ENCODE results near the gene EEFSEC. TPM values are rescaled to one million over a fixed set of nuclear protein-coding genes. Genes with fewer than 3 reads are reported as not detected.

EEFSEC gene
- total and polyA plus RNA-seq, 2 of the 8 experiments (the other 6 are each of a cell fraction or from before 2014, with no cell fraction given) = 13.1 to 19.8 TPM

- no peak overlapping the region for H2BK5ac ChIP-seq (ENCODE audit: low read depth, low read length)
- H3K79me2 ChIP-seq (ENCODE audit: control insufficient read depth in 1 of 2, insufficient read depth in 2 of 2, low read length in 2 of 2) = no peaks in the 10 kb centered on the region
- H2BK15ac ChIP-seq (ENCODE audit: low read length) = peak overlapping the region; percentile 83
- ChIA-PET CTCF (ENCODE audit: partially characterized antibody) (interaction anchor here (0.6 to 12.6 kb wide), 6 partner anchors 11 to 263 kb away, joined by 3 to 144 read pairs (median 6); partner anchors contain the start of gene DNAJB8), POLR2A (ENCODE audit: partially characterized antibody) (no interaction called here)
- FAIRE-seq (no peak), DNase-seq (ENCODE audit: low read depth in 1 of 2, low spot score in 2 of 2) (no peak)
- H4K20me1 ChIP-seq (replicated peaks in 1 of 2; ENCODE audit: control insufficient read depth in 1 of 2, insufficient read depth in 2 of 2, low read length in 2 of 2) = peaks cover 0 to 6% of the 10 kb centered on the region in 2 experiments
- H2AFZ ChIP-seq (ENCODE audit: low read length) = no peak overlapping the region
- H3K4me2 ChIP-seq (ENCODE audit: insufficient read depth in 1 of 2, low read depth in 2 of 2, low read length in 2 of 2) = no peak overlapping the region
- peaks cover 6 to 34% (median 25%) of the 10 kb centered on the region in 4 experiments for H3K4me1 ChIP-seq (replicated peaks in 1 of 4; ENCODE audit: control insufficient read depth in 3 of 4, insufficient read depth in 4 of 4, low read length in 3 of 4)
- no peak overlapping the region for H2BK120ac ChIP-seq (replicated peaks; ENCODE audit: low read depth, low read length)
- H3K4me3 ChIP-seq (ENCODE audit: extremely low read depth in 1 of 4, insufficient read depth in 2 of 4, low read depth in 3 of 4, low read length in 4 of 4) = no peak overlapping the region
- H2BK20ac ChIP-seq (ENCODE audit: low read length) = peak overlapping the region; percentile 80
- peak overlapping the region; percentile 90; the same call in 1 of the 2 replicates for H2BK12ac ChIP-seq (ENCODE audit: low read depth, low read length)
- H3K23me2 ChIP-seq (ENCODE audit: low read depth, low read length) = peaks cover 9% of the 10 kb centered on the region; the same call in 1 of the 2 replicates
- no peaks in the 10 kb centered on the region for H3K36me3 ChIP-seq (ENCODE audit: control insufficient read depth in 2 of 4, insufficient read depth in 4 of 4, low read length in 3 of 4)
- H4K8ac ChIP-seq (ENCODE audit: extremely low read depth, insufficient read depth, low read length) = no peak overlapping the region
- no peak overlapping the region for H3K9ac ChIP-seq (replicated peaks in 1 of 4; ENCODE audit: extremely low read depth in 1 of 4, low read depth in 3 of 4, low read length in 3 of 4)
- WGBS, 2 experiments (ENCODE audit: extremely low coverage in 1 of 2, insufficient coverage in 1 of 2, insufficient read length in 1 of 2, insufficient replicate concordance in 2 of 2, low coverage in 1 of 2, low lambda C conversion rate in 2 of 2, missing lambda C conversion rate in 1 of 2) = 94% methylated on average over 3 of the region's 3 CpGs; no CpG with 5 or more reads in 1 of the 2 experiments
- no peak overlapping the region for H3K14ac ChIP-seq (ENCODE audit: insufficient read length)
- H3K79me1 ChIP-seq (ENCODE audit: low read depth, low read length) = no peaks in the 10 kb centered on the region
- H3K27me3 ChIP-seq (replicated peaks in 1 of 4; ENCODE audit: control insufficient read depth in 3 of 4, extremely low read depth in 1 of 4, insufficient read depth in 3 of 4, low read length in 3 of 4) = peaks cover 6 to 31% (median 22%) of the 10 kb centered on the region in 4 experiments
- H4K5ac ChIP-seq (ENCODE audit: insufficient read length, low read depth, low read length) = no peak overlapping the region
- H2AK5ac ChIP-seq (ENCODE audit: low read depth, low read length) = no peak overlapping the region
- H3K56ac ChIP-seq (replicated peaks; ENCODE audit: insufficient read length, low read depth, low read length) = no peak overlapping the region
- H3K9me3 ChIP-seq (ENCODE audit: insufficient read depth in 2 of 2, low read depth in 1 of 2, low read length in 1 of 2) = no peaks in the 10 kb centered on the region
- no peak overlapping the region for H3K4ac ChIP-seq (replicated peaks; ENCODE audit: insufficient read length, low read depth, low read length)
- peak overlapping the region; percentile 61 for H4K91ac ChIP-seq (replicated peaks; ENCODE audit: insufficient read length, low read length)
- H3K23ac ChIP-seq (ENCODE audit: insufficient read length) = no peak overlapping the region
- no peak overlapping the region for H3K27ac ChIP-seq (ENCODE audit: low read depth, low read length)
- H3K18ac ChIP-seq (ENCODE audit: extremely low read depth, low read length) = 0 out of 2 replicates have a peak overlapping the region, but pooled peaks have one; percentile 34
- TF ChIP-seq EGR1 (IDR thresholded peaks at IDR 0.05; ENCODE audit: borderline replicate concordance, low read depth, low read length) (no peak), BRCA1 (IDR thresholded peaks at IDR 0.05; ENCODE audit: low read depth, low read length) (no peak), POLR2A (IDR thresholded peaks at IDR 0.05; ENCODE audit: control extremely low read depth in 1 of 2, low read depth in 2 of 2, low read length in 2 of 2) (no peak), POU5F1 (IDR thresholded peaks at IDR 0.05; ENCODE audit: low read depth, low read length) (no peak), SIX5 (IDR thresholded peaks at IDR 0.05; ENCODE audit: low read depth, low read length) (no peak), TAF7 (optimal IDR thresholded peaks at IDR 0.05; ENCODE audit: borderline replicate concordance, low read depth, low read length) (no peak), RFX5 (IDR thresholded peaks at IDR 0.05; ENCODE audit: borderline replicate concordance, low read depth, low read length) (no peak), EZH2 (IDR thresholded peaks at IDR 0.05; ENCODE audit: low read depth, low read length, severe bottlenecking) (no peak), ZNF274 (IDR thresholded peaks at IDR 0.05; ENCODE audit: borderline replicate concordance, extremely low read depth, low read length) (no peak), TBP (IDR thresholded peaks at IDR 0.05; ENCODE audit: low read depth, low read length) (no peak), KDM5A (IDR thresholded peaks at IDR 0.05; ENCODE audit: low read length) (no peak), EP300 (IDR thresholded peaks at IDR 0.05; ENCODE audit: borderline replicate concordance in 1 of 2, low read depth in 2 of 2, low read length in 2 of 2) (no peak), ATF2 (IDR thresholded peaks at IDR 0.05; ENCODE audit: low read length) (no peak)
These were observed 282.9 kb downstream of the EEFSEC start for GRCh38 chr3:128436214-128436613.
